ENCODE data around the gene VPS8.

Gene VPS8

DNA sequence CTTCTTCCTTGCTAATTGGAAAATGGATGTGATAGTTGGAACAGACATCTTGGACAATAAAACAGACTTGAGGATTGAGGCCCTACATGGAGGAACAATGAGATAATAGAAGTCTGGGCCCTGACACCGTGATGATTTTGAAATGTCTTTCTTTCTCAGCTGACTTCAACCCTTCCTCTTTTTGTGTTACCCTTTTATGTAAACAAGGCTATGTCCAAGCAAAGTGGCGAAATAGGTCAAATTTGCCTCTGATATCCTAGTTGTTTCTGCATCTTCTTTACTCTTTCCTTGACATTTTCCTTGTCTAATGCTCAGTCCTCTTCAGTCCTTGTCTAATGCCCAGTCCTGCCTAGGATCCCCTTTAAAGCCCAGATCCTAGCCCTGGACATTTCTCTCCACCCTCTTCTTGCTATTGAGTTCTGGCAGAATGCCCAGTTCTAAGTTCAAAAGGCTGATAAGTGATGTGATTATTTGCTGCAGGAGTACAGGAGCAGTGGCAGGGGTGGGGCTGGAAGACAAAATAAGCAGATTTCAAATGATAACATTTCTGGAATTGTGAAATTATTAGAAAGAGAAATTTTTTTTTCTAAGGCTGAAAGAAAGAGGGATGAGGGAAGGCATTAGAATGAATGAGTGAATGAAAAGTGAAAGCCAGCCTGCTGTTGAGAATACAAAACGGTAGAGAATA is 6.5 kb upstream of the VPS8 start:
- TF ChIP-seq, protein P1, sequence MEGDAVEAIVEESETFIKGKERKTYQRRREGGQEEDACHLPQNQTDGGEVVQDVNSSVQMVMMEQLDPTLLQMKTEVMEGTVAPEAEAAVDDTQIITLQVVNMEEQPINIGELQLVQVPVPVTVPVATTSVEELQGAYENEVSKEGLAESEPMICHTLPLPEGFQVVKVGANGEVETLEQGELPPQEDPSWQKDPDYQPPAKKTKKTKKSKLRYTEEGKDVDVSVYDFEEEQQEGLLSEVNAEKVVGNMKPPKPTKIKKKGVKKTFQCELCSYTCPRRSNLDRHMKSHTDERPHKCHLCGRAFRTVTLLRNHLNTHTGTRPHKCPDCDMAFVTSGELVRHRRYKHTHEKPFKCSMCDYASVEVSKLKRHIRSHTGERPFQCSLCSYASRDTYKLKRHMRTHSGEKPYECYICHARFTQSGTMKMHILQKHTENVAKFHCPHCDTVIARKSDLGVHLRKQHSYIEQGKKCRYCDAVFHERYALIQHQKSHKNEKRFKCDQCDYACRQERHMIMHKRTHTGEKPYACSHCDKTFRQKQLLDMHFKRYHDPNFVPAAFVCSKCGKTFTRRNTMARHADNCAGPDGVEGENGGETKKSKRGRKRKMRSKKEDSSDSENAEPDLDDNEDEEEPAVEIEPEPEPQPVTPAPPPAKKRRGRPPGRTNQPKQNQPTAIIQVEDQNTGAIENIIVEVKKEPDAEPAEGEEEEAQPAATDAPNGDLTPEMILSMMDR (IDR thresholded peaks at IDR 0.05; ENCODE audit: low read depth, low read length, missing control alignments) = no peak
- no peak overlapping the region for H3K4me3 ChIP-seq (ENCODE audit: low read depth, low read length)
- DNase-seq (ENCODE audit: low read depth) = no peak

DNA sequence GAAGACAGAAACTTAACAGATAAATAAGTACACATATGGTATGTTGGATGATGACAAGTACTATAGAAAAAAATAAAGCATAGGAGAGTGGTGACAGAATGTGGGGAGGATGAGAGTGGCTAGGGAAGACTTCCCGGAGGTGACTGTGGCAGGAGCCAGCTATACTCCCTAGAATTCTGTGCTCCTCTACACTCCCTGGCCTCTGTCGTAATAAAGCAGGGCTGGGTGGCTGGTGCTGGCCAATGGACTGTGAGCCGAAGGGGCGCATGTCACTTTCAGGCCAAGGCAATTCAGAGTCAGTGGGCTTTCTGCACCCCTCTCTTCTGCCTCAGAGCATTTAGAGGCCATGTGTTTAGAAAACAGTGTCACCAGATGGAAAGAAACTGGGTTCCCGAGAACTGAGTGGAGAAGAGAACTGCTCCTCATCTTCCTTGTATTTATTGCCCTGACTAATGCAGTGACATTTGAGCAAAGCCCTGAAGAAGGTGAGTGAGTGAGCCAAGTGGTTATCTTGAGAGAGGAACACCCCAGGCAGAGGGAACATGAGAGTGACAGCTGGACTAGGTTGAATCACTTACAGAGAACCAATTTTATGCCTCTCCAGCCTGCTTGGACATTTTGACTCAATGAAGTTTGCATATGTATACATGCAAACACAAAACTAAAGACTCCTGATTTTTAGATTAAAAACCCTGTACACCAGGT is 5.2 kb upstream of the VPS8 start:
- TF ChIP-seq, protein P1 (IDR thresholded peaks at IDR 0.05; ENCODE audit: low read depth, low read length, missing control alignments) = no peak
- no peak for DNase-seq (ENCODE audit: low read depth)
- H3K4me3 ChIP-seq (ENCODE audit: low read depth, low read length) = no peak overlapping the region

DNA sequence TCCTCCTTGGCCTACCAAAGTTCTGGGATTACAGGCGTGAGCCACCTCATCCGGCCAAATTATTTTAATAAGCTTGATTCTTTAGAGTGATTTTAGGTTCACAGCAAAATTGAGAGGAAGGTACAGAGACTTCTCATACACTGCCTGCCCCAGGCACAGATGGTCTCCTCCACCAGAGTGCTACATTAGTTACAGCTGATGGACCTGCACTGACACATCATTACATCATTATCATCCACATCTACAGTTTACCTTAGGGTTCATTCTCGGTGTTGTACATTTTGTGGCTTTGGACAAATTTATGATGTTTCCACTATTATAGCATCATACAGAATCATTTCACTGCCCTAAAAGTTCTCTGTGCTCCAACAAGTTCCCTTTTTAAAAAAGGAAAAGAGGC is 4.4 kb upstream of the VPS8 start:
- DNase-seq (ENCODE audit: low read depth) = no peak
- TF ChIP-seq, protein P1 (IDR thresholded peaks at IDR 0.05; ENCODE audit: low read depth, low read length, missing control alignments) = no peak
- H3K4me3 ChIP-seq (ENCODE audit: low read depth, low read length) = no peak overlapping the region

DNA sequence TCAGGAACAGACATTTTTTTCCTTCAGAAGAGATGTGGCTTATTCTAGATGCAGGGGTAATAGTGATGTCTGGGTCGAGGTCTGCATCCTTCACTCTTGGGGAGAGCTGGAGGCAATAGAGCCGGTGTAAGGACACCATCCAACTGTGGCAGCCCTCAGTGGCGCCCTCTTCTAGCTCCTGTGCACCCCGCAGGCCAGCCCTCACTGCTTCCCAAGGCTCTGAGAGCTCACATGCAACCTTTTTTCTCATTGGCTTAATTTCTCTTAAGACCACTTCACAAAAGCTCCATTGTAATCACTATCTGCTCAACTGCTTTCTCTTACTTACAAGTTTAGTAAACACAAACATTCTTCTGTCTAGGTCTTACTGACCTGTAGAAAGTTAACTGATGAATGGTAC is 3.9 kb upstream of the VPS8 start:
- TF ChIP-seq, protein P1 (IDR thresholded peaks at IDR 0.05; ENCODE audit: low read depth, low read length, missing control alignments) = peak; percentile 21
- no peak overlapping the region for H3K4me3 ChIP-seq (ENCODE audit: low read depth, low read length)
- DNase-seq (ENCODE audit: low read depth) = no peak

DNA sequence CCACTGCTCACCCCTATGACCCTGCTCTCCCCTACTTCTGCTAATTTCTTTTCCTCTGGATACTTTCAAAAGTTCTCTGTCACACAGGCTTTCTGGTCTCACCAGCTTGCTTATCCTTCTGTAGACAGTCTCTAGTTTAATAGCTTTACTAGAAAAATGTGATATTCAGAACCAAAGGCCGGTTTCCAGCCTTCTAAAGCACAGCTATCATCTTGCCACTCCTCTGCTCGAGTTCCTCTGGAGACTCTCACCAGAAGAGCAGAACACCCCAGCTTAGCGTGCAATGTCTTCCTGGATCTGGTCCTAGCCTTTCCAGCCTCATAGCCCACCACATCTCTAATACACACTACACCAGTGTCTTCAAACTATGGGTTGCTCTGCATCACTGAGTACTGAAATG is 1.8 kb upstream of the VPS8 start:
- TF ChIP-seq, protein P1 (IDR thresholded peaks at IDR 0.05; ENCODE audit: low read depth, low read length, missing control alignments) = no peak
- no peak for DNase-seq (ENCODE audit: low read depth)

DNA sequence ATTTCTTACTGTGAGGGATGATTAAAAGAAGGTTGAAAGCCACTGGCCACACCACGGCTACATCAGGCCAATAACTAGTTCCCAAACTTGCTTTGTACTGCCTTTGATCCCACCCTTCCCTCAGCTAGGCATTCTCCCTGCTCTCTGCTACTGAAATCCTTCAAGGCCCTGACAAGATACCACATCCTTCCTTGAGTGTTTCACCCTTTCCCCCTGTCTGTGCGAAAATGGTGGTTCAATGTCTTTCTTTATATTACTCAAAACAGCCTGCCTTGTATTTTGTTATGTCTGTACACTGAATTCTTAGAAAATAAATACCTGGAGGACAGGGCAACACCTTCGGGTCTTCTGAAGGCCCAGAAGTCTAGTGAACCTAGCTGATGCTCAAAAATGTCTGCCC is 932 bp upstream of the VPS8 start:
- TF ChIP-seq, protein P1 (IDR thresholded peaks at IDR 0.05; ENCODE audit: low read depth, low read length, missing control alignments) = no peak
- DNase-seq (ENCODE audit: low read depth) = no peak
- H3K4me3 ChIP-seq (ENCODE audit: low read depth, low read length) = no peak overlapping the region

More for the DNA sequence above, 1.8 kb upstream of the VPS8 start:
- H3K4me3 ChIP-seq (ENCODE audit: low read depth, low read length) = no peak overlapping the region

DNA sequence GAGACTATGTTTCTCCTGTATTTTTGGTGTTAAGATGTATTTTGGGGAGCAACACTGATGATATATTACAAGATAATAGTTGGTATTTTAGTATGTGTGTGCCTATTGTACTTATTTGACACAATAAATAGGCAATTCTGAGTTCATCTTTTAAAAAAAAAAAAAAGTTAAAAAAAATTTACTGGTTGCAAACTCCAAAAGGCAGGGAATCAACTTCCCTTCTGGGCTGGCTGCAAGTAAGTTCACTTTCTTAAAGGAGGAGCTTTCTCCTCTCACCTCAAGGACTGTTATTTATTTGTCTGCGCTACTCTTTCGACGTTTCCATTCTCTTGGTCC is 335 bp upstream of the VPS8 start:
- DNase-seq (ENCODE audit: low read depth) = no peak
- no peak overlapping the region for H3K4me3 ChIP-seq (ENCODE audit: low read depth, low read length)
- TF ChIP-seq, protein P1 (IDR thresholded peaks at IDR 0.05; ENCODE audit: low read depth, low read length, missing control alignments) = no peak

Measured in GM12864 (cell line).